HG02852 (cell line): ENCODE results near the gene CCDC185.
"Not testable (repeated sequence)": the region's sequence is repeated elsewhere in the genome, so short reads cannot be mapped to it uniquely, and the experiment has no call there.

Source experiments
- ATAC-seq: cut with Tn5 transposase; IDR thresholded peaks from one replicate; pipeline ENCODE4 v1.9.1; 2021; ENCODE audit warnings: mild to moderate bottlenecking, moderate library complexity; ENCODE audit not compliant: unreplicated experiment

Gene CCDC185

DNA sequence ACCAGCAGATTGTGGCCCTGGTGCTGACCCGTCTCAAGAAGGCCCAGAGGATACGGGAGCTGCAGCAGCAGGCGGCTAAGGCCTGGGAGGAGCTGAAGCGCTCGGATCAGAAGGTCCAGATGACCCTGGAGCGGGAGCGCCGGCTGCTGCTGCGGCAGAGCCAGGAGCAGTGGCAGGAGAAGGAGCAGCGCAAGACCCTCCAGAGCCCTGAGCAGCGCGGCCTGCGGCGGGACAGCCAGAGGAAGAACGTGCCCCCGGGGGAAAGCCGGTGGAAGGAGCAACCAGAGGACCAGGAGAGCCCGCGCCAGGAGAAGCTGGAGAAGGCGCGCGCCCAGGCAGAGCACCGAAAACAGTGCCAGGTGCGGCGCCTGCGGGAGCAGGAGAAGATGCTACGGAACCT, 1.0 kb downstream of the CCDC185 start:
- ATAC-seq = no peak

DNA sequence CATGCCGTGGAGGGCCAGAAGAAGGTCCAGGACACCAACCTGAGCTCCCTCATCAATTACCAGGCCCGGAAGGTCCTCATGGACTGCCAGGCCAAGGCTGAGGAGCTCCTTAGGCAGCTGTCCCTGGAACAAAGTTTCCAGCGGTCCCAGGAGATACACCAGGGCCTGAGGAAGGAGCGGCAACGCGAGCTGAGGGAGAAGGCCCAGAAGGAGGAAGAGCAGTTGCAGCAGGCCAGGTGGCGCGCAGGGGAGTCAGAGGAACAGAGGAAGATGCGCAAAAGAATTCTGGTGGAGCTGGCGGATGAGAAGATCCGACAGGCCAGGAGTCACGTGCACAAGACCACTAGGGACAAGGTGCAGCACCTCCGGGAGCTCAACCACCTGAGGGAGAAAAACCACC, 1.5 kb downstream of the CCDC185 start:
- ATAC-seq = no peak

- not testable (repeated sequence) for ATAC-seq
Measured at GRCh38 chr1:223399393-223399792, 6.2 kb downstream of the CCDC185 start.

DNA sequence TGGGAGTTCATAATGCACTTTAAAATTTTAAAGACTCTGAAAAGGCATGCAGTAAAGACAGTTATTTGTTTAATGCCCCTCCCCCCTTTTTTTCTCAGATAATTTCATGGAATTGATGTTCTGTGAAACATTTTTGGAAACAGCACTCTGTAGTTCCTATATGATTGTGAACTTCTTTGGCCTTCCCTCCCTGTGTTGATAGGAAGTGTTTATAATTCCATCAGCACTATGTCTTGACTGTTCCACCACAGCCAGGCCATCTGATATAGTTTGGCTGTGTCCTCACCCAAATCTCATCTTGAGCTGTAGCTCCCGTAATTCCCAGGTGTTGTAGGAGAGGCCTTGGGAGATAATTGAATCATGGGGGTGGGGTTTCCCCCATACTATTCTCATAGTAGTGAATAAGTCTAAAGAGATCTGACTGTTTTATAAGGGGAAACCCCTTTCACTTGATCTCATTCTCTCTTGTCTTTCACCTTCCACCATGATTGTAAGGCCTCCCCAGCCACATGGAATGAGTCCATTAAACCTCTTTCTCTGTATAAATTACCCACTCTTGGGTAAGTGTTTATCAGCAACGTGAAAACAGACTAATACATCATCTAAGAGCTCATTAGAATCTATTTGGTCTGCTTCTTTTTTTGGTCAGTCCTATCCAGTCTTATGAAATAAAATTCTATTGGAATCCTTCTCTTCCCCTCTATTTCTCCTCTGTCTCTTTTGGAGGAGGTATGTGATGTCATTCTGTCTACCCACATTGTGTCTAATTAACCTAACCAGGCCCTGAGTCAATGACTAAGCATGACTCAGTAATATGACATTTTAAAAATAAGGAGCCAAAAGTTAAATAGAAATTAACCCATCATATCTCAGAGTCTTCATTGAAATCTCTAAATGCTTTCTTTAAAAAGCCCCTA, 8.9 kb downstream of the CCDC185 start:
- no peak for ATAC-seq

GRCh38 chr1:223402790-223403142, 9.6 kb downstream of the CCDC185 start:
- no peak for ATAC-seq

DNA sequence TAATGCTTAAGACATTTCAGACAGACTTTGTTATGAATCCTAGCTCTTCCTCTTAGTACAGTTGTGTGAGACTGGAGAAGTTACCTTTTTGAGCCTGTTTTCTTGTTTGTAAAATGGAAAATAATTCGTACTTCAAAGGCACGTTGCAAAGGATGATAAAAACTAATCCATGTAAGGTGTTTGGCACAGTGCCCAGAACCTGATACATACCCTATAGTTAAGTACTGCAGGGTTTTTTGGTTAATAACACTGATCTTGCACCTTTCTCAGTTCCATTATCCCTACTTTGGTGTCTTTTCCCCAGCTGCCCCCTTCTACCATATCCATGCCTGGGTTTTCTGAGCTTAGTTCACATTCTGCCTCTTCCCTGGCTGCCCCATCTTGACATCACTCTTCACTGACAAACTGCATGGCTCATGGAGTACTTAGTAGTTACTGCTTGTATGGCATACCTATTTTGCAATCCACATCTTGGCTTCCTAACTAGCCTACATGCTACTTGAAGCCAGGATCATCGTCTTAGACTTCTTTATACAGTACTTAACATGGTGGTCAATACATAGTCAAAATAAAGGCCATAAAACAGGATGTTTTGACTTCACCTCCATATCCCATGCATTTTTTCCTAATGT, 10.1 kb downstream of the CCDC185 start:
- no peak for ATAC-seq

DNA sequence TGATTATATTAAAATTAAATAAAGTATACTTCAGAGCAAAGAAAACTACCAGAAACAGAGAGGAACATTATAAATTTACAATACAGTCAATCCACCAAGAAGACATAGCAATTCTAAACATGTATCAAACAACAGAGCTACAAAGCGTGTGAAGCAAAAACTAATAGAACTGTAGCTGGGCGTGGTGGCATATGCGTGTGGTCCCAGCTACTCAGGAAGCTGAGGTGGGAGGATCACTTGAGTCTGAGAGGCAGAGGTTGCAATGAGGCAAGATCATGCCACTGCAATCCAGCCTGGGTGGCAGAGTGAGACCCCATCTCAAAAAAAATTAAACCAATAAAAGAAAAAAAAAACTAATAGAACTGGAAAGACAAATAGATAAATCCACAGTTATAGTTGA, 12.3 kb downstream of the CCDC185 start:
- ATAC-seq = no peak

- ATAC-seq = no peak
Measured at GRCh38 chr1:223410036-223410435, 16.8 kb downstream of the CCDC185 start.

- ATAC-seq = no peak
Measured at GRCh38 chr1:223411309-223411708, 18.1 kb downstream of the CCDC185 start.

DNA sequence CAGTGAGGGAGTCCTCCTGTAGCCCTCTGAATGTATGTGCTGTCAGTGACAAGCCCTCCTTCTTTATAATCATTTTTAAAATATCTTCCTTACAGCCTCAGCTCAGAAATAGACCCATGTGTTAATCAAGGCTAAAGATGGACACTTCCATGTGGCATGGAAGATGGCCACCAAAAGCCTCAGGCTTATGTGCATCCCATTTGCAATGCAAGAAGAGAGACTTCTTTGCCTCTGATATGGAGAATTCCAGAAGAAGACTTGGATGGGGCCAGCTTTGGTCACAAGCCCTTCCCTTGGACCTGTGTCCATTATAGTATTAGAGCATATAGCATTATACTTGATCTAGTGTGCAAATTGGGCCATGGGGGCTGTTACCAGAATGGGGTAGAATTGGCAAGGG, 18.5 kb downstream of the CCDC185 start:
- ATAC-seq = no peak

- ATAC-seq = no peak
Measured at GRCh38 chr1:223413216-223413615, 20.0 kb downstream of the CCDC185 start.

DNA sequence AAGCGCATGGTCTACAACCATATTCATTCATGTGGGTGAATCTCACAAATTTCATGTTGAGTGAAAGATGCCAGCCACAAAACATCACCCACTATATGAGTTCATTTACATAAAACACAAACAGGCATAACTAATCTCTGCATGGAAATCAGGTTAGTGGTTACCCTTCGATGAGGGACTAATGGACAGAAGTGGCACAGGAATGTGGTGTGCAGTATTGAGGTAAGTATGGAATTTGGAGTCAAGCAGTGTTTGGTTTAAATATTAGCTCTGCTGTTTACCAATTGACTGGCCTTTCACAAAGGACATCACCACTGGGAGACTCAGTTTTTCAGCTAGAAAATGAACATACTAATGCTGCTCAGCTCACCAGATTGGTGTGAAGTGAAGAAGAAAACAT, 24.2 kb downstream of the CCDC185 start:
- no peak for ATAC-seq

- ATAC-seq = no peak
Measured at GRCh38 chr1:223417903-223418663, 24.9 kb downstream of the CCDC185 start.

DNA sequence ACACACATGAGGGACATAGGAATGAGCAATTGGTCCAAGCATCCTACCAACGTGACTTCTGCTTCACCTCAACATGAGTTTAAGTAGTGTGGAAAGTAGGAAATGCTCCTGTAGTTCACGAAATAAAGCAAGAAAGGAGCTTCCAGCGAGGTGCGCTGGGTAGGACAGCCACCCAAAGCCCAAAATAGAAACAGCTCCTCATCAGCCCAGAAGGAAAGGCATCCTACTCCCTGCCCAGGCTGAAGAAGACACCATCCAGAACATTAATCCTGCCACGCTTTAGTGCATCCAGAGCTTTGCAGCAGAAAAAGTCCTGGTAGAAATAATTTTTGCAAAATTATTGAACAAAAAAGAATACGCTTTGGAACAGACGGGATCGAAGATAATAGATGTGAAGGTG, 25.9 kb downstream of the CCDC185 start:
- no peak for ATAC-seq

GRCh38 chr1:223419561-223419960, 26.3 kb downstream of the CCDC185 start:
- ATAC-seq = no peak

- no peak for ATAC-seq
Measured at GRCh38 chr1:223421025-223421424, 27.8 kb downstream of the CCDC185 start.

DNA sequence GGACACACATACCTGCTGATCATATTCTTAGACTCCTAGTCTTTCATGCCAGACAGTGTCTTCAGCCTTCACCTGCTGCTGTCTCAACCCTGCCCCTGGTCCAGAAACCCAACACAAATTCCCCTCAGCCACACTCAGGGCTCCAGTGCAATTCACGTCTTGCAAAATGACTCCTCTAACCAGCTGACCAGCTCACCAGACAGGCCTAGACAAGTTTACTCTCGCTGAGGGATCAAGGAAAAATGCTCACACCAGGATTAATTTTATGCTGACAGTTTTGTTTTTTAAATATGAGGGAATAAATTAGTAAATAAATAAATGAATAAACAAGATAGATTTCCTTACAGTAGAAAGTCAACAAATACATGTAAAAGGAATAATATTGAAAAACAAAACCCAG, 28.5 kb downstream of the CCDC185 start:
- no peak for ATAC-seq

GRCh38 chr1:223422911-223423310, 29.7 kb downstream of the CCDC185 start:
- no peak for ATAC-seq

DNA sequence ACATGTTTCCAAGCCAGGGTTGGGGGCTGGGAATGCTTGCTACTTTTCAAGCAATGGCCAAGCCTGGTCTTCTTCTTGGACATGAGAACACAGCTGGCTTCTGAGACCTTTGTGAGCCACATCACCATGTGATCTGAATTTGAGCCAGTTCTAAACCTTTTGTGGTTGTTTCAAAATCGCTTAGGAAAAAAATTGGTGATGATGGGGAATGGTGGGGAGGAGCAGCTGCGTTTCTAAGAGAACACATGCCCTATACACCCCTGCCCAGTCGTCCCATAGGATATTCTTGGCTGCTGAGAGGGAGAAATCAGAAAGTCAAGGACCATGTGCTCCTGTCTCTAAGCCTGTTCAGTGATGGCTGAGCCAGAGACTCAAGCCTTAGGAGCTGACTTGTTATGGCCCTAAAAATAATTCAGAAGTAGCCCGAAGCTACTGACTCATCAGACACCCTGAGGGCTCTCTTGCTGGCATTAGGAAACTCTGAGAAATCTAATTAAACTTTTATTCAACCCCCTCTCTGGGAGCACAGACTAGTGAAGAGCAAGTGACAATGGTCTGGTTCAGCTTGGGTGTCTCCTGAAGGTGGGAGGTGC, 30.5 kb downstream of the CCDC185 start:
- ATAC-seq = no peak

GRCh38 chr1:223425550-223425949, 32.3 kb downstream of the CCDC185 start:
- ATAC-seq = no peak

GRCh38 chr1:223426936-223427335, 33.7 kb downstream of the CCDC185 start:
- no peak for ATAC-seq
